Loucy (cell line): ENCODE data around the gene FXYD3.

Experiments
- CTCF ChIP-seq: fragments of 200-600 bp; sonication (generic); conservative IDR thresholded peaks from 2 replicates; pipeline ENCODE4 v1.5.1; 2014; ENCODE audit warnings: mild to moderate bottlenecking, antibody characterized with exemption, low read length
- EZH2phosphoT487 ChIP-seq: fragments of 200-600 bp; IDR thresholded peaks from 2 replicates; pipeline ENCODE4 v1.6.1; 2018; ENCODE audit warnings: antibody characterized with exemption, mild to moderate bottlenecking, moderate library complexity, borderline replicate concordance

GRCh38 chr19:35119578-35120155, 4.0 kb downstream of the FXYD3 start:
- TF ChIP-seq CTCF (no peak), EZH2phosphoT487 (no peak)
